ENCODE measurements around the gene CCDC148.
"Not testable (repeated sequence)": the region's sequence is repeated elsewhere in the genome, so short reads cannot be mapped to it uniquely, and the experiment has no call there.

Gene CCDC148

DNA sequence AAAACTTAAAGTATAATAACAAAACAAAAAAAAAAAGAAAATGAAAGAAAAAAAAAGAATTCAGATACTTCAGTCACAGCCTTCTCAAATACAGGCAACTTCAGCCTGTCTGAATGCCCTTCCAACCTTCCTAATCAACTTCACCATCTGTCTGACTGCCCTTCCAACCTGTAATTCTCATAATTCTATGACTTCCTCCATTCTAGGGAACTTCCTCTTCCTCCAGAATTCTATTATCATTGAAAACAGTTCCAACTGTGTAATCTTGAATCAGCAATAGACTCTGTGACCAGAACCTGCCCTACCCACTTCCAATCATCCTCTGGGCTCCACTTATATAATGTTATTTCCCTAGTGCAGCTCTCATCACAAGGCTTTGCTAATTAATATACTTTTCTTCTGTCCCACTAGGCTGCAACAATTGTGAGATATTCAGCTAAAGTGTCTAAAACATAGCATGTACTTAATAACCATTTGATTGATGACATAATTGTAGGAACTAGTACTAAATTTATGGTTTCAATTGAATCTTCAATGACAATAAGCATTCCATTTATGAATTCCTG lies 227.5 kb downstream of the CCDC148 start:
- H3K4me3 ChIP-seq (ENCODE audit: low read depth, low read length), result no peak overlapping the region
- no peak for DNase-seq (ENCODE audit: low read depth)
- TF ChIP-seq, protein P1, sequence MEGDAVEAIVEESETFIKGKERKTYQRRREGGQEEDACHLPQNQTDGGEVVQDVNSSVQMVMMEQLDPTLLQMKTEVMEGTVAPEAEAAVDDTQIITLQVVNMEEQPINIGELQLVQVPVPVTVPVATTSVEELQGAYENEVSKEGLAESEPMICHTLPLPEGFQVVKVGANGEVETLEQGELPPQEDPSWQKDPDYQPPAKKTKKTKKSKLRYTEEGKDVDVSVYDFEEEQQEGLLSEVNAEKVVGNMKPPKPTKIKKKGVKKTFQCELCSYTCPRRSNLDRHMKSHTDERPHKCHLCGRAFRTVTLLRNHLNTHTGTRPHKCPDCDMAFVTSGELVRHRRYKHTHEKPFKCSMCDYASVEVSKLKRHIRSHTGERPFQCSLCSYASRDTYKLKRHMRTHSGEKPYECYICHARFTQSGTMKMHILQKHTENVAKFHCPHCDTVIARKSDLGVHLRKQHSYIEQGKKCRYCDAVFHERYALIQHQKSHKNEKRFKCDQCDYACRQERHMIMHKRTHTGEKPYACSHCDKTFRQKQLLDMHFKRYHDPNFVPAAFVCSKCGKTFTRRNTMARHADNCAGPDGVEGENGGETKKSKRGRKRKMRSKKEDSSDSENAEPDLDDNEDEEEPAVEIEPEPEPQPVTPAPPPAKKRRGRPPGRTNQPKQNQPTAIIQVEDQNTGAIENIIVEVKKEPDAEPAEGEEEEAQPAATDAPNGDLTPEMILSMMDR (IDR thresholded peaks at IDR 0.05; ENCODE audit: control insufficient read depth, extremely low read depth, insufficient read depth), result no peak

DNA sequence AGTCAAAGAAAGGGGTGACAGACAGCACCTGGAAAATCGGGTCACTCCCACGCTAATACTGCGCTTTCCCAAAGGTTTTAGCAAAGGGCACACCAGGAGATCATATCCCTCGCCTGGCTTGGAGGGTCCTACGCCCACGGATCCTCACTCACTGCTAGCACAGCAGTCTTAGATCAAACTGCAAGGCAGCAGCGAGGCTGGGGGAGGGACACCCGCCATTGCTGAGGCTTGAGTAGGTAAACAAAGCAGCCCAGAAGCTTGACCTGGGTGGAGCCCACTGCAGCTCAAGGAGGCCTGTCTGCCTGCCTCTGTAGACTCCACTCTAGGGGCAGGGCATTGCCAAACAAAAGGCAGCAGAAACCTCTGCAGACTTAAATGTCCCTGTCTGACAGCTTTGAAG lies 233.5 kb downstream of the CCDC148 start:
- DNase-seq (ENCODE audit: low read depth); H3K4me3 ChIP-seq (ENCODE audit: low read depth, low read length): not testable (repeated sequence)

DNA sequence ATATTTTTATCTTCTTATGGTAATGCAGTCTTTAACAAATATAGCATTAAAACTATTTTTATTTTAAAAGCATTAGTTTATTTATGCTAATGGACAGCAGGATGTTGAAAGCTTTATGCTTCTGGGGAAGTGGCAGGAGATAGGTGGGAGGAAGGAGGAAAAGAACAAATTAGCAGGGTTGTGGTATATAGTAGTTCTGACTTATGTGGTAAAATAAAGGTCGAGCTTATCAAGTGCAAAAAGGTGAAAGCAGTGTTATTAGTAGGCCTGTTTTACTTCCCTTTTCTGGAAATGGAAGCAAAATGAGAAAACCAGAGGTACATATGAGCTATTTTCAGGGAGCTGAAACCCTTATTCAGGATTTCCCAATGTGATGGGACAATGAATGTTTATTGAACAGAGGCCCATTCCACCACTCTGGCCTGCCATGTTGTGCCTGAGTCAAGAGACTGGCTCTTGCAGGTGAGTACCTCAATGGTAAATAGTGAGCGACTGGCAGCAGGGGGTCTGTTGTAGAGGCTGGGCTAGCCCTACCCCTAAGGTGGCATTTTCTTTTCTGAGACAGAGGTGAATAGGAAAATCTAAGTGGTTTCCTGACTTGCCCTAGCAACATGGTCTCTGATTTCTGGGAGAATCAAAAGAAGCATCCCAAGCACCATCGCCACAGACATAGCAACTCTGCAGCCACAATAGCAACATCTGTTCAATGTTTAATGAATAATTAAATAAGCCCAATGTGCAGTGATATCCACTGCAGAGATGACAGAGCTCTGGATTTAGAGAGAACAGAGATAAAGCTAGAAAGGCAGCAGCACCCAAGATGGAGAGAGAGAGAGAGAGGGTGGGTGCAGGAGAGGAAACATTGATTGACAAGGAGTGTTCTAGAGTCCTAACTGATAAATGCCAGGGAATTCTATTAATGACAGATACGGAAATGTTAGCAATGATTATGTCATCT lies 235.2 kb downstream of the CCDC148 start:
- no peak overlapping the region for H3K4me3 ChIP-seq (ENCODE audit: low read depth, low read length)
- no peak for DNase-seq (ENCODE audit: low read depth)
- TF ChIP-seq, protein P1 (IDR thresholded peaks at IDR 0.05; ENCODE audit: control insufficient read depth, extremely low read depth, insufficient read depth), result no peak

DNA sequence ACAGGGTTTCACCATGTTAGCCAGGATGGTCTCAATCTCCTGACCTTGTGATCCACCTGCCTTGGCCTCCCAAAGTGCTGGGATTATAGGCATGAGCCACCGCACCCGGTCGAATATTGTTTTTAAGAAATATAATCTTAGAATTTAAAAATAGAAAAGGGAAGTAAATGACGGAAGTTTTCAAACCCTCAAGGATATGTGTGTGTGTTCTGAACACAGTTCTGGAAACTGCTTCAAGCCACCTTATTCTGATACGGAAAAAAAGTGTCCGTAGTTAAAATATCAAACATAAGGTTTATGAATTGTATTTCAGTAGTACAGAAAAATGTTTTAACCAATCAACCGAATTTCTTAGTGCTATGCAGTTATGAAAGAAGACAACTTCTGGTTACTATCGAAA lies 239.0 kb downstream of the CCDC148 start:
- no peak overlapping the region for H3K4me3 ChIP-seq (ENCODE audit: low read depth, low read length)
- TF ChIP-seq, protein P1 (IDR thresholded peaks at IDR 0.05; ENCODE audit: control insufficient read depth, extremely low read depth, insufficient read depth), result no peak
- DNase-seq (ENCODE audit: low read depth), result no peak

DNA sequence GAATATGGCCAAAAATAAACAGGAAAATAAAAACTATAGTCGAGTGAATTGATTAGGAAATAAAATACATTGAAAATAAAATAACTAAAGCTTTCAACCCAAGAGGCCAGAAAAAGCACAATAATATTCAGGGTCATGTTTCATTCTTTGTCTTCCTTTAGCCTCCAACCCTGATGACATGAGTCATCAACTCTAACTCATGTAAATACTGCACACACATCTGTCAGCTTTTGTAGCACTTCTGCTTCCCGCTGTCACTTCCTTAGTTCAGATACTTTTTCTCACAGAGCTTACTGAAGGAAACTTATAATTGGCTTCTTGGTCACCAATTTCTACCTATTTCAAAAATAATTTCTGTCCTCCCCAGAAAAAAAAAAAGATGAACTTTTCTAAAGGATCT lies 242.1 kb downstream of the CCDC148 start:
- TF ChIP-seq, protein P1 (IDR thresholded peaks at IDR 0.05; ENCODE audit: control insufficient read depth, extremely low read depth, insufficient read depth), result no peak
- DNase-seq (ENCODE audit: low read depth), result no peak
- no peak overlapping the region for H3K4me3 ChIP-seq (ENCODE audit: low read depth, low read length)

DNA sequence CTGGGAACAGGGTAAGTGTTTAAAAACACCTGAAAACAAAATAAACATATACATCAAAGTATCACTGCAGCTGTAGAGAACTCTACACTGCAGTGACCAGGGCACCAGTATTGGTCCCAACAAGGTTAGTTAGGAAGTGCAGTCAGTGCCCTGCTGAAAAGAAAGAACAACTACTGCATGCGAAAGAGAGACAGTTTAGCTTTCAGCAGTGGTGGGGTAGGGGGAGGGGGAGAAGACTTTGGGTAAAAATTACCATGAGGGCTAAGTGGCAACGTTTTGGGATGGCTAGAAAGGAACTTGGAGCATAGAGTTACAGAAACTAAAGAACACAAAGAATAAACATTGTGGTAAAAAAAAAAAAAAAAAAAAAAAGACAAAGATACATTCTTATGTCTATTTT lies 242.8 kb downstream of the CCDC148 start:
- H3K4me3 ChIP-seq (ENCODE audit: low read depth, low read length), result no peak overlapping the region
- no peak for DNase-seq (ENCODE audit: low read depth)
- TF ChIP-seq, protein P1 (IDR thresholded peaks at IDR 0.05; ENCODE audit: control insufficient read depth, extremely low read depth, insufficient read depth), result no peak

DNA sequence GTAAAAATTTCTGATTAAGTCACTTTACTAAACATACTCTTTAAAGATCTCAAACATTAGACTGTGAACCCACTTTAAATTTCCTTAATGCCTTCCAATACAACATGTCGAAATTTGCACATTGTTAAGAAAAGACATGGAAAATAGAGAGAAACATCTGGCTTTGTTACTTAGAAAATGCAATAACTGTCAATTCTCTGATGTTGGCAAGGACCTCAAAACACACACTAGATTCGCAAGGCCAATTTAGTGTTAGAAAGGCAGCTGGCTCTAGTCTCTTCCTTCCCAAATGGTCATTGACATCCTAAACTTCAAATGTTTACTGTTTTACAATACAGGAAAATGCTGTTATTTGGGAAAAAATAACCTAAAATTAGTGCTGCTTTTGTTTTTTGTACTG lies 244.3 kb downstream of the CCDC148 start:
- DNase-seq (ENCODE audit: low read depth), result no peak
- TF ChIP-seq, protein P1 (IDR thresholded peaks at IDR 0.05; ENCODE audit: control insufficient read depth, extremely low read depth, insufficient read depth), result no peak
- H3K4me3 ChIP-seq (ENCODE audit: low read depth, low read length), result no peak overlapping the region

Measured in LNCaP clone FGC (cell line).